K562 (cell line): Measurements from ENCODE around the gene OR4F15. TPM values are rescaled to one million over a fixed set of nuclear protein-coding genes. Genes with fewer than 3 reads are reported as not detected.

Experiments
- ATAC-seq: fragments of 200-7000 bp; cut with Tn5 transposase; 3 replicates; pipeline ENCODE4 v1.9.1; 2020; ENCODE audit warnings: moderate library complexity
- BruUV-seq: library from RNA; stranded (reverse); fragments of 400-500 nt; replicated peaks from 2 replicates; lab custom pipeline; 2021; lab: Mats Ljungman, UMichigan
- CTCF ChIA-PET: fragments of 300-600 bp; formaldehyde crosslinking; extraction: SDS; loops from one replicate; lab custom pipeline; 2021; ENCODE audit warnings: low intra/inter-chr PET ratio; lab: Yijun Ruan, JAX
- POLR2A ChIA-PET: fragments of 300-600, 350-650 bp; sonication (Branson Sonifier 250); formaldehyde crosslinking; extraction: SDS; loops from one replicate; lab custom pipeline; 2021; ENCODE audit warnings: antibody characterized with exemption, inconsistent platforms; lab: Yijun Ruan, JAX
- DNase-seq, 4 experiments: peaks; one replicate each; pipeline versions ENCODE4 v3.0.0 to v3.0.0-alpha.2; 2011 to 2018; ENCODE audit warnings: low spot score in 3 of 4, mixed read lengths in 3 of 4; ENCODE audit errors: extremely low read depth in 1 of 4
- FAIRE-seq: peaks from 2 replicates; lab custom pipeline; 2011; peaks lifted over from hg19 to GRCh38; lab: Jason Lieb, UNC
- H2AFZ ChIP-seq: 2 replicates; pipeline ENCODE4 v1.6.0; 2011; ENCODE audit warnings: low read depth, low read length, control low read depth, inconsistent platforms
- H3K27ac ChIP-seq: fragments of 200-600 bp; 3 replicates; pipeline ENCODE4 v1.8.0; 2011; ENCODE audit warnings: low read depth, mild to moderate bottlenecking, control low read depth, inconsistent platforms, low read length, moderate library complexity, mixed read lengths; ENCODE audit errors: extremely low read depth
- H3K27me3 ChIP-seq, 2 experiments: fragments of 300-600 bp in 1 of 2; 2 replicates in 1 of 2; 3 replicates in 1 of 2; pipeline versions ENCODE4 v1.6.0 to v1.8.0; 2011; ENCODE audit warnings: inconsistent platforms in 2 of 2, low read length in 2 of 2, mild to moderate bottlenecking in 1 of 2, mixed read lengths in 1 of 2, moderate library complexity in 1 of 2; ENCODE audit not compliant: control insufficient read depth in 2 of 2, insufficient read depth in 2 of 2
- H3K36me3 ChIP-seq: fragments of 300-600 bp; 3 replicates; pipeline ENCODE4 v1.8.0; 2011; ENCODE audit warnings: mild to moderate bottlenecking, low read length, inconsistent platforms; ENCODE audit not compliant: control insufficient read depth, insufficient read depth
- H3K4me1 ChIP-seq, 2 experiments: fragments of 200-600 bp in 1 of 2; replicated peaks in 1 of 2; 2 replicates in 1 of 2; 3 replicates in 1 of 2; pipeline versions ENCODE4 v1.5.1 to v1.8.0; 2011; ENCODE audit warnings: inconsistent platforms in 2 of 2, low read length in 2 of 2, mild to moderate bottlenecking in 1 of 2, mixed read lengths in 1 of 2, moderate library complexity in 1 of 2; ENCODE audit not compliant: control insufficient read depth in 2 of 2, insufficient read depth in 2 of 2
- H3K4me2 ChIP-seq: 2 replicates; pipeline ENCODE4 v1.6.1; 2011; ENCODE audit warnings: low read length, control low read depth, inconsistent platforms, mixed read lengths; ENCODE audit not compliant: insufficient read depth
- H3K4me3 ChIP-seq: fragments of 200-600 bp; sonication (generic), shearing (Covaris generic); 2 replicates; pipeline ENCODE4 v1.5.1; 2016; ENCODE audit warnings: control low read depth, inconsistent platforms
- H3K79me2 ChIP-seq: fragments of 200-600 bp; 3 replicates; pipeline ENCODE4 v1.8.0; 2011; ENCODE audit warnings: low read length, inconsistent platforms; ENCODE audit not compliant: control insufficient read depth, insufficient read depth
- H3K9ac ChIP-seq, 2 experiments: 2 replicates each; pipeline versions ENCODE4 v1.6.0 to v1.6.1; 2011; ENCODE audit warnings: low read depth in 2 of 2, low read length in 2 of 2, control low read depth in 1 of 2, inconsistent platforms in 1 of 2, mild to moderate bottlenecking in 1 of 2, mixed read lengths in 1 of 2; ENCODE audit not compliant: insufficient read depth in 1 of 2
- H3K9me1 ChIP-seq: one replicate; pipeline ENCODE4 v1.6.0; 2011; ENCODE audit warnings: inconsistent platforms, mild to moderate bottlenecking, low read length, moderate library complexity; ENCODE audit not compliant: control insufficient read depth, insufficient read depth
- H3K9me3 ChIP-seq: replicated peaks from 2 replicates; pipeline ENCODE4 v1.5.1; 2011; ENCODE audit warnings: low read depth, low read length, inconsistent platforms; ENCODE audit not compliant: control insufficient read depth, insufficient read depth
- H4K20me1 ChIP-seq: replicated peaks from 2 replicates; pipeline ENCODE4 v1.6.1; 2011; ENCODE audit warnings: low read length, inconsistent platforms, mixed read lengths; ENCODE audit not compliant: control insufficient read depth, insufficient read depth
- CBX3 ChIP-seq, 2 experiments: IDR thresholded peaks; 1 replicate in 1 of 2; 2 replicates in 1 of 2; pipeline ENCODE4 v1.6.1; 2012; ENCODE audit warnings: inconsistent platforms in 2 of 2, low read length in 2 of 2, borderline replicate concordance in 1 of 2, control low read depth in 1 of 2
- FOXP1 ChIP-seq: sonication (generic); formaldehyde crosslinking; IDR thresholded peaks from 2 replicates; pipeline ENCODE4 v1.8.0; 2022; ENCODE audit warnings: mild to moderate bottlenecking, missing genetic modification reagents
- NFIX ChIP-seq: fragments of 250-450 bp; sonication (Bioruptor Pico); IDR thresholded peaks from 2 replicates; pipeline ENCODE4 v1.4.0; 2020; ENCODE audit warnings: low read depth, mild to moderate bottlenecking, moderate library complexity
- SAFB2 ChIP-seq: fragments of 200-400 bp; formaldehyde crosslinking; IDR thresholded peaks from 2 replicates; pipeline ENCODE4 v1.6.1; 2018; ENCODE audit warnings: borderline replicate concordance, low read length, low read depth, moderate library complexity; ENCODE audit not compliant: severe bottlenecking
- SNIP1 ChIP-seq: fragments of 450-650 bp; IDR thresholded peaks from 2 replicates; pipeline ENCODE4 v1.7.1; 2017; ENCODE audit warnings: low read depth, mild to moderate bottlenecking
- ZNF77 ChIP-seq: fragments of 250-450 bp; sonication (Bioruptor Pico); IDR thresholded peaks from 2 replicates; pipeline ENCODE4 v1.5.0; 2020
- WGBS: fragments of 100-300 bp; shearing (Covaris generic); methylation state at CpG from one replicate; pipeline ENCODE4 v1.1.6; 2016; ENCODE audit warnings: low coverage, mixed read lengths; ENCODE audit not compliant: insufficient coverage; ENCODE audit errors: missing lambda C conversion rate; 5-methylcytosine and 5-hydroxymethylcytosine counted together
- in situ Hi-C: fragments of 300-500 bp; cut with MboI; formaldehyde crosslinking; loops from 4 replicates; pipeline ENCODE4 v1.15.0; 2018; ENCODE audit warnings: inconsistent platforms, mixed read lengths
- intact Hi-C: fragments of 100-400 bp; cut with micrococcal nuclease; formaldehyde crosslinking; loops from 2 replicates; pipeline ENCODE4 v1.14.2; 2022
- polyA plus RNA-seq, 8 experiments: library from polyadenylated mRNA; depleted of rRNA in 4 of 8; stranded (reverse) in 5 of 8; unstranded in 3 of 8; fragments of >200 nt; fragmentation: Nextera tagmentation in 2 of 8; fragmentation: Illumina TruSeq in 1 of 8; extraction: Ambion mirVana in 2 of 8; extraction: Trizol in 1 of 8; gene quantifications; 2 replicates each; pipeline versions ENCODE4 v1.2.1 to v1.2.3, GENCODE V29; 2011 to 2014; ENCODE audit warnings: inconsistent platforms in 1 of 8, missing spikeins in 1 of 8
- total RNA-seq, 7 experiments: library from RNA; depleted of rRNA in 6 of 7; stranded (reverse); fragments of >200 nt in 6 of 7; fragmentation: Illumina TruSeq in 2 of 7; extraction: Trizol in 2 of 7; gene quantifications; 2 replicates each; pipeline versions ENCODE4 v1.2.1 to v1.2.3, GENCODE V29; 2011 to 2021; ENCODE audit warnings: low replicate concordance in 1 of 7
- TF ChIP-seq, protein P1 (sequence below): fragments of 250-450 bp; sonication (Bioruptor Pico); IDR thresholded peaks from 2 replicates; pipeline ENCODE4 v1.5.0; 2020; ENCODE audit warnings: mild to moderate bottlenecking, borderline replicate concordance

OR4F15 gene
- total and polyA plus RNA-seq, 9 of the 15 experiments (the other 6 are each of a cell fraction or from before 2014, with no cell fraction given): not detected

DNA sequence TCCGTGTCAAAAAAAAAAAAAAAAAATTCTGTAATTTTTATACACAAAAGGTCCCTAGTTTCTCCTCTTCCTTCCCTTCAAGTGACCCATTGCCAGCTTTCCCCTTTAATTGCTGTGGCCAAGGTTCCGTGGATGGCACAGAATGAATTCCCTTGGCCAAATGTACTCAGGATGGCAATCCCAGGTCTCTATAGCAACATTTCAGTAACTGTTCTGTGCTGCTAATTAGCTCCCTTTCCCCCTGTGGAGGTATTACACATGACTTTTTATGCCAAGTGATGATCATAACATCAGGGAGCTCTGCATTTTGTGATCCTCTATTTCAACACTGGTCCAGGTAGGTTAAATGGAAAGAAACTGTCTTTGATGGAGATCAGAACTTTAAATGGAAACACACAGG is 8.8 kb upstream of the OR4F15 start, which contains the start of gene OR4F6:
OR4F6 (plus strand) TSS at position 301 of the 400 bp plus-strand sequence. CDS start 2,211 bp downstream, outside the sequence.
- H3K9me1 ChIP-seq: no peaks in the 10 kb centered on the region
- H3K27me3 ChIP-seq: peaks cover 3 to 4% of the 10 kb centered on the region in 2 experiments; a peak in 1 of 5 replicates
- no peak within 1 kb of the TSS for H3K4me3 ChIP-seq
- no peak within 1 kb of the TSS for H3K27ac ChIP-seq
- ATAC-seq (no peak), FAIRE-seq (no peak)
- in situ Hi-C loops: no loop called here
- H3K4me1 ChIP-seq: no peaks in the 10 kb centered on the region
- BruUV-seq: no TSS peak
- no peaks in the 10 kb centered on the region for H3K36me3 ChIP-seq
- no peaks in the 10 kb centered on the region for H3K79me2 ChIP-seq
- TF ChIP-seq NFIX (CRISPR knock-in tag) (no peak), CBX3 (IDR thresholded peaks at IDR 0.05; ENCODE audit: borderline replicate concordance in 1 of 2, low read length in 2 of 2) (no peak), ZNF77 (CRISPR knock-in tag) (no peak), SNIP1 (no peak), SAFB2 (no peak), FOXP1 (no peak)
- TF ChIP-seq, protein P1, sequence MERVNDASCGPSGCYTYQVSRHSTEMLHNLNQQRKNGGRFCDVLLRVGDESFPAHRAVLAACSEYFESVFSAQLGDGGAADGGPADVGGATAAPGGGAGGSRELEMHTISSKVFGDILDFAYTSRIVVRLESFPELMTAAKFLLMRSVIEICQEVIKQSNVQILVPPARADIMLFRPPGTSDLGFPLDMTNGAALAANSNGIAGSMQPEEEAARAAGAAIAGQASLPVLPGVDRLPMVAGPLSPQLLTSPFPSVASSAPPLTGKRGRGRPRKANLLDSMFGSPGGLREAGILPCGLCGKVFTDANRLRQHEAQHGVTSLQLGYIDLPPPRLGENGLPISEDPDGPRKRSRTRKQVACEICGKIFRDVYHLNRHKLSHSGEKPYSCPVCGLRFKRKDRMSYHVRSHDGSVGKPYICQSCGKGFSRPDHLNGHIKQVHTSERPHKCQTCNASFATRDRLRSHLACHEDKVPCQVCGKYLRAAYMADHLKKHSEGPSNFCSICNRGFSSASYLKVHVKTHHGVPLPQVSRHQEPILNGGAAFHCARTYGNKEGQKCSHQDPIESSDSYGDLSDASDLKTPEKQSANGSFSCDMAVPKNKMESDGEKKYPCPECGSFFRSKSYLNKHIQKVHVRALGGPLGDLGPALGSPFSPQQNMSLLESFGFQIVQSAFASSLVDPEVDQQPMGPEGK: no peak
- TF ChIP-seq, all 486 proteins: peak for 0
- Histone ChIP-seq H3K4me2 (no peak within 1 kb of the TSS), H3K9me3 (no peaks in the 10 kb centered on the region), H4K20me1 (no peaks in the 10 kb centered on the region), H3K9ac (no peak within 1 kb of the TSS), H2AFZ (no peak within 1 kb of the TSS)
- CTCF ChIA-PET: no interaction called here
- no peak for DNase-seq
- intact Hi-C loops: no loop called here
- POLR2A ChIA-PET: interaction anchor here (1.5 kb wide), 1 partner anchor 9 kb away, joined by 3 read pairs; no protein-coding TSS in a partner anchor
- 13% methylated on average over 2 of the region's 2 CpGs for WGBS
